K562 (cell line): ENCODE results near the gene WDR83. TPM values are rescaled to one million over a fixed set of nuclear protein-coding genes. Genes with fewer than 3 reads are reported as not detected.

Experiments
- ATAC-seq: fragments of 200-7000 bp; cut with Tn5 transposase; 3 replicates; pipeline ENCODE4 v1.9.1; 2020; ENCODE audit warnings: moderate library complexity
- BruUV-seq: library from RNA; stranded (reverse); fragments of 400-500 nt; replicated peaks from 2 replicates; lab custom pipeline; 2021; lab: Mats Ljungman, UMichigan
- CTCF ChIA-PET: fragments of 300-600 bp; formaldehyde crosslinking; extraction: SDS; loops from one replicate; lab custom pipeline; 2021; ENCODE audit warnings: low intra/inter-chr PET ratio; lab: Yijun Ruan, JAX
- POLR2A ChIA-PET: fragments of 300-600, 350-650 bp; sonication (Branson Sonifier 250); formaldehyde crosslinking; extraction: SDS; loops from one replicate; lab custom pipeline; 2021; ENCODE audit warnings: antibody characterized with exemption, inconsistent platforms; lab: Yijun Ruan, JAX
- DNase-seq, 4 experiments: peaks; one replicate each; pipeline versions ENCODE4 v3.0.0 to v3.0.0-alpha.2; 2011 to 2018; ENCODE audit warnings: low spot score in 3 of 4, mixed read lengths in 3 of 4; ENCODE audit errors: extremely low read depth in 1 of 4
- FAIRE-seq: peaks from 2 replicates; lab custom pipeline; 2011; peaks lifted over from hg19 to GRCh38; lab: Jason Lieb, UNC
- H2AFZ ChIP-seq: 2 replicates; pipeline ENCODE4 v1.6.0; 2011; ENCODE audit warnings: low read depth, low read length, control low read depth, inconsistent platforms
- H3K27ac ChIP-seq: fragments of 200-600 bp; 3 replicates; pipeline ENCODE4 v1.8.0; 2011; ENCODE audit warnings: low read depth, mild to moderate bottlenecking, control low read depth, inconsistent platforms, low read length, moderate library complexity, mixed read lengths; ENCODE audit errors: extremely low read depth
- H3K27me3 ChIP-seq, 2 experiments: fragments of 300-600 bp in 1 of 2; 2 replicates in 1 of 2; 3 replicates in 1 of 2; pipeline versions ENCODE4 v1.6.0 to v1.8.0; 2011; ENCODE audit warnings: inconsistent platforms in 2 of 2, low read length in 2 of 2, mild to moderate bottlenecking in 1 of 2, mixed read lengths in 1 of 2, moderate library complexity in 1 of 2; ENCODE audit not compliant: control insufficient read depth in 2 of 2, insufficient read depth in 2 of 2
- H3K36me3 ChIP-seq: fragments of 300-600 bp; 3 replicates; pipeline ENCODE4 v1.8.0; 2011; ENCODE audit warnings: mild to moderate bottlenecking, low read length, inconsistent platforms; ENCODE audit not compliant: control insufficient read depth, insufficient read depth
- H3K4me1 ChIP-seq, 2 experiments: fragments of 200-600 bp in 1 of 2; replicated peaks in 1 of 2; 2 replicates in 1 of 2; 3 replicates in 1 of 2; pipeline versions ENCODE4 v1.5.1 to v1.8.0; 2011; ENCODE audit warnings: inconsistent platforms in 2 of 2, low read length in 2 of 2, mild to moderate bottlenecking in 1 of 2, mixed read lengths in 1 of 2, moderate library complexity in 1 of 2; ENCODE audit not compliant: control insufficient read depth in 2 of 2, insufficient read depth in 2 of 2
- H3K4me2 ChIP-seq: 2 replicates; pipeline ENCODE4 v1.6.1; 2011; ENCODE audit warnings: low read length, control low read depth, inconsistent platforms, mixed read lengths; ENCODE audit not compliant: insufficient read depth
- H3K4me3 ChIP-seq: fragments of 200-600 bp; sonication (generic), shearing (Covaris generic); 2 replicates; pipeline ENCODE4 v1.5.1; 2016; ENCODE audit warnings: control low read depth, inconsistent platforms
- H3K79me2 ChIP-seq: fragments of 200-600 bp; 3 replicates; pipeline ENCODE4 v1.8.0; 2011; ENCODE audit warnings: low read length, inconsistent platforms; ENCODE audit not compliant: control insufficient read depth, insufficient read depth
- H3K9ac ChIP-seq, 2 experiments: 2 replicates each; pipeline versions ENCODE4 v1.6.0 to v1.6.1; 2011; ENCODE audit warnings: low read depth in 2 of 2, low read length in 2 of 2, control low read depth in 1 of 2, inconsistent platforms in 1 of 2, mild to moderate bottlenecking in 1 of 2, mixed read lengths in 1 of 2; ENCODE audit not compliant: insufficient read depth in 1 of 2
- H3K9me1 ChIP-seq: one replicate; pipeline ENCODE4 v1.6.0; 2011; ENCODE audit warnings: inconsistent platforms, mild to moderate bottlenecking, low read length, moderate library complexity; ENCODE audit not compliant: control insufficient read depth, insufficient read depth
- H3K9me3 ChIP-seq: replicated peaks from 2 replicates; pipeline ENCODE4 v1.5.1; 2011; ENCODE audit warnings: low read depth, low read length, inconsistent platforms; ENCODE audit not compliant: control insufficient read depth, insufficient read depth
- H4K20me1 ChIP-seq: replicated peaks from 2 replicates; pipeline ENCODE4 v1.6.1; 2011; ENCODE audit warnings: low read length, inconsistent platforms, mixed read lengths; ENCODE audit not compliant: control insufficient read depth, insufficient read depth
- DDX20 ChIP-seq: fragments of 450-650 bp; IDR thresholded peaks from 2 replicates; pipeline ENCODE4 v1.6.1; 2016; ENCODE audit warnings: missing genetic modification characterization, low read depth, mild to moderate bottlenecking, missing compliant biosample characterization, moderate library complexity
- NR3C1 ChIP-seq: sonication (generic); formaldehyde crosslinking; IDR thresholded peaks from 2 replicates; pipeline ENCODE4 v1.8.1; 2022; ENCODE audit warnings: missing genetic modification reagents
- POLR2A ChIP-seq: fragments of 450-650 bp; conservative IDR thresholded peaks from 2 replicates; pipeline ENCODE4 v1.6.1; 2016
- POLR2G ChIP-seq: fragments of 200-400 bp; formaldehyde crosslinking; IDR thresholded peaks from 2 replicates; pipeline ENCODE4 v1.6.1; 2017; ENCODE audit warnings: low read depth, mild to moderate bottlenecking, antibody characterized with exemption, low read length, moderate library complexity
- RBFOX2 ChIP-seq: fragments of 200-400 bp; formaldehyde crosslinking; IDR thresholded peaks from 2 replicates; pipeline ENCODE4 v1.6.1; 2017; ENCODE audit warnings: low read depth, mild to moderate bottlenecking, low read length, moderate library complexity
- TEAD2 ChIP-seq: fragments of 450-650 bp; IDR thresholded peaks from 2 replicates; pipeline ENCODE4 v1.6.1; 2016; ENCODE audit warnings: missing genetic modification characterization, control low read depth, missing compliant biosample characterization
- WGBS: fragments of 100-300 bp; shearing (Covaris generic); methylation state at CpG from one replicate; pipeline ENCODE4 v1.1.6; 2016; ENCODE audit warnings: low coverage, mixed read lengths; ENCODE audit not compliant: insufficient coverage; ENCODE audit errors: missing lambda C conversion rate; 5-methylcytosine and 5-hydroxymethylcytosine counted together
- in situ Hi-C: fragments of 300-500 bp; cut with MboI; formaldehyde crosslinking; loops from 4 replicates; pipeline ENCODE4 v1.15.0; 2018; ENCODE audit warnings: inconsistent platforms, mixed read lengths
- intact Hi-C: fragments of 100-400 bp; cut with micrococcal nuclease; formaldehyde crosslinking; loops from 2 replicates; pipeline ENCODE4 v1.14.2; 2022
- polyA plus RNA-seq, 8 experiments: library from polyadenylated mRNA; depleted of rRNA in 4 of 8; stranded (reverse) in 5 of 8; unstranded in 3 of 8; fragments of >200 nt; fragmentation: Nextera tagmentation in 2 of 8; fragmentation: Illumina TruSeq in 1 of 8; extraction: Ambion mirVana in 2 of 8; extraction: Trizol in 1 of 8; gene quantifications; 2 replicates each; pipeline versions ENCODE4 v1.2.1 to v1.2.3, GENCODE V29; 2011 to 2014; ENCODE audit warnings: inconsistent platforms in 1 of 8, missing spikeins in 1 of 8
- total RNA-seq, 7 experiments: library from RNA; depleted of rRNA in 6 of 7; stranded (reverse); fragments of >200 nt in 6 of 7; fragmentation: Illumina TruSeq in 2 of 7; extraction: Trizol in 2 of 7; gene quantifications; 2 replicates each; pipeline versions ENCODE4 v1.2.1 to v1.2.3, GENCODE V29; 2011 to 2021; ENCODE audit warnings: low replicate concordance in 1 of 7

The WDR83 gene
- total and polyA plus RNA-seq, 9 of the 15 experiments (the other 6 are each of a cell fraction or from before 2014, with no cell fraction given) = 0.52 to 21.3 (median 4.2) TPM

DNA sequence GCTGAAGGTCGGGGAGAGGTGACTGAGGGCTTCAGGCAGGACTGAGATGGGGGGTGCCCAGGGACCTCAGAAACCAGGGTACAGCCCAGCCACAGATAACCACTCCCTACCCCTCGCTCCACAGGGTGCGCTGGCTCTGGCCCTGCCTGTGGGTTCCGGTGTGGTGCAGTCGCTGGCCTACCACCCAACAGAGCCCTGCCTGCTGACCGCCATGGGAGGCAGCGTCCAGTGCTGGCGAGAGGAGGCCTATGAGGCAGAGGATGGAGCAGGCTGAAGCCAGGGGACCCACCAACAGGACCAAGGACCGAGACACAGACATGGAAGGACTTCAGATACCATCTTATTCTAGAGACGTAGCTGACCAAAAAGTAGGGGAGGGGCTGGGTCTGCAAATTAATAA, 8.8 kb downstream of the WDR83 start:
- no peak overlapping the region for H3K4me2 ChIP-seq
- H3K9ac ChIP-seq = peak overlapping the region in 1 of 2 experiments; percentile 58; a peak in 1 of 4 replicates
- ChIA-PET CTCF (no interaction called here), POLR2A (interaction anchor here (0.7 to 1.0 kb wide), 2 partner anchors 9 to 36 kb away, joined by 3 read pairs; partner anchors contain the start of genes MAN2B1 and WDR83)
- FAIRE-seq (no peak), ATAC-seq (no peak), DNase-seq (no peak)
- no peak overlapping the region for H3K27ac ChIP-seq
- no peaks in the 10 kb centered on the region for H3K9me1 ChIP-seq
- in situ Hi-C loops (loop anchor here (10.0 kb wide), 1 partner anchor 471 kb away; no protein-coding TSS in a partner anchor), intact Hi-C loops (no loop called here)
- H3K27me3 ChIP-seq = no peaks in the 10 kb centered on the region
- H2AFZ ChIP-seq = no peak overlapping the region
- 91% methylated on average over 10 of the region's 10 CpGs for WGBS
- peaks cover 4 to 27% of the 10 kb centered on the region in 2 experiments; a peak in 4 of 5 replicates for H3K4me1 ChIP-seq
- no peaks in the 10 kb centered on the region; the same call in none of the 2 replicates for H4K20me1 ChIP-seq
- peaks cover 15% of the 10 kb centered on the region for H3K79me2 ChIP-seq
- H3K36me3 ChIP-seq = peaks cover 81% of the 10 kb centered on the region
- no peaks in the 10 kb centered on the region for H3K9me3 ChIP-seq
- no peak overlapping the region for H3K4me3 ChIP-seq
- TF ChIP-seq POLR2G (peak; percentile 70), DDX20 (no peak), POLR2A (0 out of 2 replicates have a peak, but pooled peaks have one; percentile 33), TEAD2 (tag) (no peak), RBFOX2 (peak; percentile 63), NR3C1 (no peak)
- no TSS peak for BruUV-seq

DNA sequence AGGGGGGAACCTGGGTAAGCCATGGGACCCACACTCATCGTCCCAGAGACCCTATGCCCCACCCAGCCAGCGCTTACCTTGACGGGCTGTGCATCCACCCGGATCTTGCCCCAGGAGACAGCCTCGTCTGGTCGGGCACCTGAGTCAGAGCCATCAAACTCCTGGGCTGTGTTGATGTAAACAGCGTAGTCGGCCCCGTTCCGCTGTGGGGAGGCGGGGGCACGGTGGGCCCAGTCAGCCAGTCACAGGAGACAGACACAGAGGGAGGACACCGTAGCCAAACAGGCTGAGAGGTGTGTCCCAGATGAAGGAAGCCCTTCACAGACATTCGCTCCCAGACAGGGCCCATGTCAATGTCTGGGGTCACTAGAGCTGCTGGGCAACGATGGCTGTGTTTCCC, 9.3 kb downstream of the WDR83 start:
- in situ Hi-C loops = loop anchor here (10.0 kb wide), 1 partner anchor 471 kb away; no protein-coding TSS in a partner anchor
- BruUV-seq = no TSS peak

More for the DNA sequence above, 9.3 kb downstream of the WDR83 start:
- Histone ChIP-seq H3K36me3 (peaks cover 78% of the 10 kb centered on the region), H3K4me2 (no peak overlapping the region), H3K9me1 (no peaks in the 10 kb centered on the region), H3K9ac (0 out of 4 replicates have a peak overlapping the region, but pooled peaks of 1 of the 2 experiments have one; percentile 53), H3K9me3 (no peaks in the 10 kb centered on the region), H3K27ac (no peak overlapping the region), H3K27me3 (no peaks in the 10 kb centered on the region), H4K20me1 (no peaks in the 10 kb centered on the region; the same call in none of the 2 replicates), H2AFZ (no peak overlapping the region), H3K4me3 (no peak overlapping the region), H3K79me2 (peaks cover 12% of the 10 kb centered on the region), H3K4me1 (peaks cover 0 to 22% of the 10 kb centered on the region in 2 experiments; a peak in 3 of 5 replicates)
- ChIA-PET CTCF (interaction anchor here (0.7 kb wide), 1 partner anchor 171 kb away, joined by 3 read pairs; no protein-coding TSS in a partner anchor), POLR2A (interaction anchor here (1.0 to 1.6 kb wide), 2 partner anchors 10 kb away, joined by 3 to 5 read pairs; partner anchors contain the start of genes MAN2B1 and WDR83)
- intact Hi-C loops = no loop called here
- FAIRE-seq (no peak), DNase-seq (no peak), ATAC-seq (no peak)
- WGBS = 78% methylated on average over 14 of the region's 15 CpGs
